HG03460 (cell line): ENCODE results near the gene NR1H3.
"Not testable (repeated sequence)": the region's sequence is repeated elsewhere in the genome, so short reads cannot be mapped to it uniquely, and the experiment has no call there.

Experiments
- ATAC-seq: cut with Tn5 transposase; IDR thresholded peaks from one replicate; pipeline ENCODE4 v1.9.1; 2021; ENCODE audit not compliant: unreplicated experiment

Gene NR1H3

GRCh38 chr11:47257517-47258316, at the start of gene NR1H3:
Gene NR1H3, plus strand, starts transcription at chr11:47257996. Its CDS starts 1,221 bp downstream, at chr11:47259217.
- ATAC-seq, result no peak

GRCh38 chr11:47208008-47208552, 49.7 kb upstream of the NR1H3 start:
- ATAC-seq, result not testable (repeated sequence)

GRCh38 chr11:47208628-47209027, 49.2 kb upstream of the NR1H3 start:
- no peak for ATAC-seq

GRCh38 chr11:47212938-47213337, 44.9 kb upstream of the NR1H3 start:
- ATAC-seq, result no peak

- peak; percentile 62 for ATAC-seq
Measured at GRCh38 chr11:47213950-47214565, 43.7 kb upstream of the NR1H3 start.

GRCh38 chr11:47215366-47215910, 42.4 kb upstream of the NR1H3 start:
- no peak for ATAC-seq

GRCh38 chr11:47216121-47216798, 41.5 kb upstream of the NR1H3 start:
- ATAC-seq, result no peak

GRCh38 chr11:47220401-47220821, 37.4 kb upstream of the NR1H3 start:
- no peak for ATAC-seq

GRCh38 chr11:47222696-47223095, 35.1 kb upstream of the NR1H3 start:
- ATAC-seq, result no peak

GRCh38 chr11:47225552-47226400, 32.0 kb upstream of the NR1H3 start:
- peak; percentile 90 for ATAC-seq

- ATAC-seq, result no peak
Measured at GRCh38 chr11:47229161-47229560, 28.6 kb upstream of the NR1H3 start.

- ATAC-seq, result no peak
Measured at GRCh38 chr11:47233051-47233450, 24.7 kb upstream of the NR1H3 start.

- no peak for ATAC-seq
Measured at GRCh38 chr11:47233989-47234668, 23.7 kb upstream of the NR1H3 start.

- ATAC-seq, result no peak
Measured at GRCh38 chr11:47234669-47235100, 23.1 kb upstream of the NR1H3 start.

GRCh38 chr11:47235163-47235562, 22.6 kb upstream of the NR1H3 start:
- no peak for ATAC-seq

GRCh38 chr11:47236482-47236881, 21.3 kb upstream of the NR1H3 start:
- no peak for ATAC-seq

- ATAC-seq, result no peak
Measured at GRCh38 chr11:47239852-47240251, 17.9 kb upstream of the NR1H3 start.

- no peak for ATAC-seq
Measured at GRCh38 chr11:47241841-47242301, 15.9 kb upstream of the NR1H3 start.

GRCh38 chr11:47242596-47243192, 15.1 kb upstream of the NR1H3 start:
- ATAC-seq, result no peak
